Measurements from ENCODE around the gene FAM24A.
A peak's percentile ranks its signal among the peaks of the same experiment; 100 is the strongest.

FAM24A gene

DNA sequence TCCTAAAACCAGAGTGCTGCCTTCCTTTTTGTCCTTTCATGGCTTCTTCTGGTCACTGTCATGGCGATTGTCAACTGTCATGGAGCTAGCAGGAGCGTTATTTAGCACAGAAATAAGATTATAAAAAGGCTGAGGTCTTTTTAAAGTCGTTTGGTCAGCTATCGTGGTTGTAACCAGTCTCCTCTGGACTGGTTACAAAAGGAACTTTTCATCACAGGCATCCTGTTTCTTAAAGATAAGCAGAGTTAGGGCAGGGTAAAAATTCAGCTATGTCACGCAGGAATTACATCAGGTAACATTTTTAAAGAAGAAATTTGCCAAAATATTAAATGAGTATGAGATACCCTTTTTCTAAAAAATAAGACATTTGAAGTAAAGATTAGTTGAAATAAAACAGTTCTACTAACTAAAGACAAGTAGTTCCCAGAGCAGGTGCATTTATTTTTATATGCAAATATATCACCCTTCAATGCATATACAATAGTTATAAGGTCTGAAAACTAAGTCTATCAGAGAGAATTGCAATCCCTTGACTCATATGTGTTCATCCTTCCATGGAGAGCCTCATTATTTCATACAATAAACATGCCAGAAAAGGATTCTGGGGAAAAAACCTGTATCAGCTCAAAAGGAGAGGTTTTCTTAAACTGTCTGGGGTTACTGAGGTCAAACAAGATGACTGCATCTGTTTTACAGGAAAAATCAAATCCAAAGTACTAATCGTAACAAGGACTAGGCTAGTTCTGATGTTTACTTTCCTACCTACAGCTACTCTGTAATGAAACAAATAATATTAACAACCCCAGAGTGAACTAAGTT, 20.9 kb downstream of the FAM24A start:
- no peak for DNase-seq

GRCh38 chr10:122939133-122939855, 28.9 kb downstream of the FAM24A start:
- no peak for DNase-seq

GRCh38 chr10:122939856-122940543, 29.6 kb downstream of the FAM24A start:
- DNase-seq, result no peak

DNA sequence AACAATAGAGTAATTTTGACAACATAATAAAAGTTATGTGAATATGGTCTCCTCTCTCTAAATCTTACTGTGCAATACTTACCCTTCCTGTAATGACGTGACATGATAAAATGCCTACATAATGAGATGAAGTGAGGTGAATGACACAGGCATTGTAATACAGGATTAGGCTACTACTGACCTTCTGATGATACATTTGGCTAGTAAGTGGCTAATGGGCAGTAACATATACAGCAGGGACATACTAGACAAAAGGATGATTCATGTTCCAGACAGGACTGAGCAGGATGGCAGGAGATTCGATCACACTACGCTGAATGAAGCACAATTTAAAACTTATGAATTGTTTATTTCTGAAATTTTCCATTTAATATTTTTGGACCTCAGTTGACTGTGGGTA, 38.9 kb downstream of the FAM24A start:
- no peak for DNase-seq

DNA sequence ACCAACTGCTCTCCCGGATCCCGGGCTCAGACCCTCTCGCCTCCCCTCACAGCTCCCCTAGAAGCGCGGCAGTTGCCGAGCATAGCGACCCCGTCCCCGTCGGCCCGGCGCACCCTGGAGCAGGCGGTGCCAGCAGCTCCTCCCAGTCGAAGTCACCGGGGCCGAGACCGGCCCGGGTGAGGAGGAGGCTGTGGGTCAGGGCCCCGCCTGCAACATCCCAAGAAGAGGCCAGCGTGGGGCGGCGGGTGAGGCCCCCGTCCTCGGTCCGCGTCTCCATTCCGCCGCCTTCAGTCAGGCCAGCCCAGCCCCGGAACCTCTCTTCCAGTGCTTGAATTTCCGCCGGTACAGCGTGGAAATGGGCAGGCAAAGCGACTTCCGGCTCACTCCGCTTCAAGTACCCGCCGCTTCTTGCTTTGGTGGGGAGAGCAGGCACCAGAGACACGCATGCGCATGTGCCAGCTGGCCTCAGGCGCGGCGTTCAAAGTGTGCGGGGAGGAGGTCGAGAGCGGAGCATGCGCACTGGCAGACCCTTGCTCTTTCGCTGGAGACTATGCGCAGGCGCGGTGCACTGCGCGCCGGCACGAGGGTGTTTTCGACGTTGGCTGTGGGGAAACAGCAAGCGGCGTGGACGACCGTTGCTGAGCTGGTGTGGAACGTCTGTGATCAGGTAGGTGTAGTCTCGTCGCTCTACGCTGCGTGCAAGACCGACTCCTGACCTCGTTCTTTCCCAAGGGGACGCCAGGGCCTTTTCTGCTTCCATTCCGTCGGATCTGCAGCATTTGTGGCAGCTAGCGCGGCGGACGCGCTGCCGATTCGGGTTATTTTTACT, 43.7 kb downstream of the FAM24A start, which contains the start of gene C10orf88:
TSS of gene C10orf88 (minus strand) at position 326 of the 829 bp plus-strand sequence. CDS start at position 277, 49 bp downstream.
- DNase-seq, result peak; percentile 98

GRCh38 chr10:122954731-122955050, 44.3 kb downstream of the FAM24A start:
- no peak for DNase-seq

DNA sequence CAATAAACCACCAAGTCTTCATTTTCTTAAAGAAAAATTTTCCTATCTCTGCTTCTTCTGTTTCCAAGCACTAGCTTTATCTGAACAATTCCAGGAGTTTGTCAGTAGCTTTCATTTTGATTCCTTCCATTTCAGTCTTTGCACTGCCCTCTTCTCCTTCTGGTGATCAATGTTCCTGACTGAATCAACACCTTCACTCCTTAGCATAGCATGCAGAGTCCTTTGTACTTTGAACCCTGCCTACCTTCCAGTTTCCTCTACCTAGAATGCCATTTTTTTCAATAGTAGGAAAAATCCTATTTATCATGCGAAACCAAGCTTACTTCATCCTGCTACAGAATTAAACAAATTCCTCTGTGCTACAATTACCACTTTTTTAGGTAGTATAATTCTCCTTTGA, 45.5 kb downstream of the FAM24A start:
- DNase-seq, result no peak

DNA sequence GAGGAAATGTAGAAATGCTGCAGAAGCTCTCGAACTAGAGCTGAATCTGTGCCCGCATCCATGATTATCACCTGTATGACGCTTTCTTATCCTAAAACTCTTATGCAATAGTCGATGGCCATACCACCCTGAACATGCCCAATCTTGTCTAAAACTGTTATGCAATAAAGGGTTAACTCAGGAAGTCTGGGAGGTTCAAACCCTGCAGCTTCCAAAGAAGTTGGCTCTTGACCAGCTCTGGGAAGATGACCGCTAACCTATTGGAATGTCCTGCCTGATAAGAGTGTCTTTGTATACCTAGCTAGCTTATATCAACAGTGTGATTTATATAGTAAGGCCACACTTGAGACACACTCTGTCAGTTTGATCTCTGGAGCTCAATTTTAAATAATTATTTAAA, 47.1 kb downstream of the FAM24A start:
- no peak for DNase-seq

GRCh38 chr10:122962405-122962804, 52.0 kb downstream of the FAM24A start:
- DNase-seq, result no peak
